Measurements from ENCODE around the gene EIF4B. TPM values are rescaled to one million over a fixed set of nuclear protein-coding genes. Genes with fewer than 3 reads are reported as not detected.

EIF4B gene
- total and polyA plus RNA-seq, 2 of the 8 experiments (the other 6 are each of a cell fraction or from before 2014, with no cell fraction given) = 269 to 816 TPM

- TF ChIP-seq CTCF (IDR thresholded peaks at IDR 0.05; ENCODE audit: control extremely low read depth in 1 of 3, insufficient read depth in 1 of 3, low read depth in 1 of 3, low read length in 3 of 3) (peak; percentile 92 to 100 (median 100)), FOSL1 (IDR thresholded peaks at IDR 0.05; ENCODE audit: insufficient read depth, low read depth, low read length) (no peak), SUZ12 (IDR thresholded peaks at IDR 0.05; ENCODE audit: low read length) (no peak), SIRT6 (IDR thresholded peaks at IDR 0.05; ENCODE audit: low read length) (no peak), RXRA (IDR thresholded peaks at IDR 0.05; ENCODE audit: insufficient read depth, low read depth, low read length) (no peak), TBP (IDR thresholded peaks at IDR 0.05; ENCODE audit: low read depth, low read length) (no peak; the same call in 1 of the 2 replicates), KDM1A (IDR thresholded peaks at IDR 0.05; ENCODE audit: borderline replicate concordance, low read length) (0 out of 2 replicates have a peak, but pooled peaks have one; percentile 43), USF2 (IDR thresholded peaks at IDR 0.05; ENCODE audit: low read length) (no peak), SP2 (IDR thresholded peaks at IDR 0.05; ENCODE audit: low read length) (no peak), GTF2F1 (IDR thresholded peaks at IDR 0.05; ENCODE audit: borderline replicate concordance, low read depth, low read length) (no peak), EP300 (IDR thresholded peaks at IDR 0.05; ENCODE audit: borderline replicate concordance in 1 of 2, low read depth in 2 of 2, low read length in 2 of 2) (no peak), CHD2 (IDR thresholded peaks at IDR 0.05; ENCODE audit: low read length) (no peak), HDAC2 (IDR thresholded peaks at IDR 0.05; ENCODE audit: borderline replicate concordance in 1 of 2, low read depth in 2 of 2, low read length in 2 of 2) (no peak), BRCA1 (IDR thresholded peaks at IDR 0.05; ENCODE audit: low read depth, low read length) (no peak), ASH2L (IDR thresholded peaks at IDR 0.05; ENCODE audit: low read length) (peak; percentile 30), RAD21 (IDR thresholded peaks at IDR 0.05 in 1 of 2, conservative IDR thresholded peaks at IDR 0.05 in 1 of 2; ENCODE audit: low read depth in 2 of 2, low read length in 2 of 2) (peak; percentile 100), EZH2 (IDR thresholded peaks at IDR 0.05; ENCODE audit: low read depth, low read length, severe bottlenecking) (no peak), TEAD4 (IDR thresholded peaks at IDR 0.05; ENCODE audit: low read depth, low read length) (peak; percentile 12; the same call in 1 of the 2 replicates), RBBP5 (IDR thresholded peaks at IDR 0.05; ENCODE audit: borderline replicate concordance, low read depth, low read length) (no peak)
Measured at GRCh38 chr12:52980650-52981423, 25.4 kb upstream of the EIF4B start (continued).
